GM10847 (cell line): Measurements from ENCODE around the gene VPS26B.

Experiments used
- POLR2A ChIP-seq: IDR thresholded peaks from 2 replicates; pipeline ENCODE4 v1.6.1; 2011; ENCODE audit not compliant: insufficient read length; ENCODE audit errors: extremely low read depth

VPS26B gene

DNA sequence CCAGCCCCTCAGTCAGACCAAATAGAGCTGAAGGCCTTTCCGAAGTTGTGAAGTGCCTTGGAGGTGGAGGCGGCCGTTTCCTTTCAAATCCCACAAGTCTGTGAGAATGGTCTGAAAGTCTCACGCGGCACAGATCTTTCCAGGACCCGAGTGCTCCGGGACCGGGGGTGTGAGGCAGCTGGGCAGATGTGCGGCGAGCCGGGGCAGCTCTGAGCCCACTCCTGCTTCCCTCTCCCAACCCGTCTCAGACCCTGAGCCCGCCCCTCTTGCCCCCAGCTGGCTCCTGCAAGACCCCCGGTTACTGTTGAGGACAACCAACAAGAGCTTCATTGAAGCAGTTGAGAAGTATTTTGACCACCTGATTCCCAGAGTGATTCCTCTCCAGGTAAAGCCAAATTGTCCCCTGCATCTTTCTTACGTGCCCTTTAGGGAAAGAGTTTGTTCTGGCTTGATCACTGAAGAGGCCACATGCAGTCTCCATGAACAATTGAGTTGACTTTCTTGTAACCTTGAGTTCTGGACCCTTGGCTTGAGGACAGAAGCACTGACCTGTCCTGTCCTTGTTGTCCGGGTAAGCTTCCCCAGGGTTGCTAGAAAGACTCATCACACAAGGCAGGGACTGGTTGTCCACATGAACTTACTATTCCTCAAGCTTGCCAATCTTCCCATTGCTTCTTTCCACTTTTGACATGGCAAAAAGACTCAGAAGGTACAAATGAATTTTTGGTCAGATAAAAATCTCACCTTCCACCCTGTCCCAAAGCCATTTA is 59.2 kb downstream of the VPS26B start:
- no peak for TF ChIP-seq POLR2A

DNA sequence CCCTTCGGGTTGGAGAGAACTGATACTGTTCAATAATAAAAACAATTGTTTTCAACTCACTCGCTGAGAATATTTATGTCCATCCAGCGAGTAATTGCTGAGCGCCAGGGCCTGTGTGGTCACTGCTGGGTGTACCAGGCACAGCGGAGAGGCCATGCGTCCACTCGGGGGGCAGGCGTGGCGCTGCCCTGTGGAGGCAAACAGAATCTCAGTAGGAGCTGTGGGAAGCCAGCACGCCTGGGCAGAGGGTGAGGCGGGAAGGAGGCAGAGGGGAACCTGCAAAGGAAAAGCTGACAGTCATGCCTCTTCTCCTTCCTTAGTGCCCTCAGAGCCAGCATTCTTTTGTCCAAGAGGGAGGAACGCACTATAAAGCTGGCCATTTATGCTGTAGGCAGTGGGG is 63.1 kb downstream of the VPS26B start:
- no peak for TF ChIP-seq POLR2A

DNA sequence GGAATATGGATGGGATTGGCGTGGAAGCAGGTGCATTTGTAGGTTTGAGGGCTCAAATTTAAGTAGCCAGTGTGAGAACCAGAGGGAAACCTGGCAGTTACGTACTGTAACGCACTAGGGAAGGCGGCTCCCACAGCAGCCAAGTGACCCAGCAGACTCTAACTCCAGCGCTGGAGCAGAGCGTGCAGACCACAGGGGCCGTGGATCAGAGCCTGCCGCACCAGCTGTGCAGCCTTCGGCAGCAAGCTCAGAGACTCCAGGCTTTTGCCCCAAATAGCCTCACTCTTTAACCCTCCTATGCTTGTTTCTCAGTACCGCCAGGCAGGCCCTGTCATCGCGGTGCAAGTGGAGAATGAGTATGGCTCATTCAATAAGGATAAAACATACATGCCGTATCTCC is 64.0 kb downstream of the VPS26B start:
- no peak for TF ChIP-seq POLR2A

DNA sequence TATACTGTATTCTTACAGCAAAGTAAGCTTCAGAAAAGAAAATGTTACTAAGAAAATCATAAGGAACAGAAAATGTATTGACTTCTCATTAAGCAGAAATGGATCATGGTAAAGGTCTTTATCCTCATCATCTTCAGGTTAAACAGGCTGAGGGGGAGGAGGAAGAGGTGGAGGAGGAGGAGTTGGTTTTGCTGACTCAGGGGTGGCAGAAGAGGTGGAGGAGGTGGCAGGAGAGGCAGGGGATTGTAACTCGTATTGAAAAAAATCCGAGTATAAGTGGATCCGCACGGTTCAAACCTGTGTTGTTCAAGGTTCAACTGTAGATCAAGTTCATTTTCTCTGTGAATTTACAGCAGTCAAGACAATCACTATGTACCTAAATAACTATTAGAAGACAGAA is 64.7 kb downstream of the VPS26B start:
- TF ChIP-seq POLR2A, result no peak

DNA sequence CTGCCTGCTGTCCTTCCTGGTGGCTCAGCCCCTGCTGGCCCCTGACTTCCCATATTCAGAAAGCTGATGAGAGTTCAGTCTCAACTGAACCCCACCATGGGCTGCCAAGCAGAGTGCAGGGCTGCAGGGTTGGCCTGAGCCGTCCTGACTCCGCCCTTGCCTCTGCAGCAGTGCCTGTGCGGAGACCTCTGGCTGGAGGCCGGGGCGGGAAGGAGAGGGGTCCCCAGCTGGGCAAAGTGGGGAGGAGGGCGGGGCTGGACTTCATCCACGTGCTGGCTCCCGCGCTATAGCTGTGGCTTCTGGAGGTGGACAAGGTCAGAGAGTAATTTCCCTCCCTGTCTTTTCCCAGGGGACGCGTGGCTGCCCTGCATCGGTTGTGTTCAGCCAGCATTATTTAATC is 65.3 kb downstream of the VPS26B start:
- TF ChIP-seq POLR2A, result no peak

DNA sequence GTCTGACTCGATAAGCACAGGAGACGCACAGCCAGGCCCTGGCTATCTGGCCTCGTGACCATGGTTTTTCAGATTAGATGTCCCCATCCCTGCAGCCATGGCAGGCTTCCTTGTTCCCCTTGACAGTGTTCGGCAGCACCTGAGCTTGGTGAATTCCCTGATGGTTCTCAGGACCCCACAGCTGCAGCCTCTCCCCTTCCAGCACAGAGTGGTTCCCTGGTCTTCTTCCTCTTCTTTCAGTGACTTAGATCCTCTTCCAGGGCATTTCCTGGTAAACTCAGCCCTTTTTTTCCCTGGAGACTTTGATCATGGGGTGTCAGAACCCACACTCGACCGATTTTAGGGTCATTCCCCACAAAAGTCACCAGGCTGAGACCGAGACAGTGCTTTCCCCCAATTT is 66.2 kb downstream of the VPS26B start:
- TF ChIP-seq POLR2A, result no peak

DNA sequence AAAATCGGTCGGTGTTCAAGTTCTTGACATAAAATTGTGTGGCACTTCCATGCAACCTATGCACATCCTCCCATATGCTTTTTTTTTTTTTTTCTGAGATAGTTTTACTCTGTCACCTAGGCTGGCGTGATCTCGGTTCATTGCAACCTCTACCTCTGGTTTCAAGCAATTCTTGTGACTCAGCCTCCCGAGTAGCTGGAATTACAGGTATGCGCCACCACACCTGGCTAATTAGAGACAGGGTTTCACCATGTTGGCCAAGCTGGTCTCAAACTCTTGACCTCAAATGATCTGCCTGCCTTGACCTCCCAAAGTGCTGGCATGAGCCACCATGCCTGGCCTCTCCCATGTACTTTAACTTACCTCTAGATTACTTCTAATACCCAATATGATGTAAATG is 66.7 kb downstream of the VPS26B start:
- no peak for TF ChIP-seq POLR2A

DNA sequence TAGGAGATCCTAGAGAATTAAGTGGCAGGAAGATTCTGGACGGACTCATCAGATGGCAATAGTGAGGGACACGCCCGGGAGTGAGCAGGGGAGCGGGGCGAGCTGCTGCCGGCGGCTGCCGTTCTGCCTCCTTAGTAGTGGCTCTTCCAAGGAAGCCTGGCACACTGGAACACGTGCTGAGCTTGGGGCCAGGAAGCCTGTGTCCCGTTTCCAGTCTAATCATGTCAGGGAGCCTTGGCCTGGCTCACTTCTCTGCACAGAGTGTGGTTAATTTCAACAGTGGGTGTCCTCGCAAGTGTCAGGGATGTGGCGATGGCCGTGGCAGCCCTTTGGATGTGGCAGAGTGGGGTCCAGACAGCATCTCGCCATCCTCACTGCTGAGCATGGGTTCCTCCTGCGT is 68.2 kb downstream of the VPS26B start:
- no peak for TF ChIP-seq POLR2A

DNA sequence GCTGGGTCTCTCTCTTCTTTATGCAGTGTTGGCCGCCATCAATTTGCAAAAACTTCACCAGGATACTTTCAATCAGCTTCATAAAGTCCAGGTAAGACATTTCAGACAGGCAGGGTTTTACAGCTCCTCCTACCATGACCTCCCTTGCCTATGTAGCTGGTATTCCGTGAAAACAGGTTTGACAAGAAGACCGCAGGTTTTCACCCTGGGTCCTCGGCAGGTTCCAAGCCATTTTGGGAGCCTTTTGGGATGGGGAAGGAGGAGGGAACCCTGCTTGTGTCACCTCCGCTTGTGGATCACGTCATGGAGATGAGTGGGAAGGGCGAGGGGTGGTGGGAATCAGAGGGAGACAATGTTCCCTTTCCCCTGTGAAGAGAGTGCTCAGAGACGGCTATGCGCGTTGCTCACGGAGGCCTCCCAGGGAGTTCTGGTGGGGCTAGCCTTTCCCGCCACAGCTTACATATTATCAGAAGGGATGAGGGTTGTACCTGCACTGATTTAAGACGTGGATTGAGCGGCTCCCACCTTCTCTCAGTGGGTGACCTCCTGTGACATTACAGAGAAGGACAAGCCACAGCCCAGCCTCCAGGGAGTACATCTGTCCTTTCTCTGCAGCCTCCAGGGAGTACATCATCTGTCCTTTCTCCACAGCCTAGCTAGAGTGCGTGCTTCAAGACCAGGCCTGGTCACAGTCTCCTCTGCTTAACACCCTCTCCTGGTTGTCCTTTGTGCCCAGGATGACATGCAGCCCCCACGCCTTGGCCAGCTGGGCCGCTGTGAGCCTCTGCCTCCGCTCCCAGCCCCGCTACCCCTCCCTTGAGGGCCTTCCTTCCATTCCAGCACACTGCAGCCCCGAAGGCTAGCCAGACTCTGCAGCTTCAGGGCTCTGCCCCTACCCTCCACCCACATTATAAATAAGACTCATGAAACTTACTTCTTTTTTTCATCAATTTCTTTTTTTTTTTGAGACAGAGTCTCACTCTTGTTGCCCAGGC is 68.9 kb downstream of the VPS26B start:
- TF ChIP-seq POLR2A, result no peak

DNA sequence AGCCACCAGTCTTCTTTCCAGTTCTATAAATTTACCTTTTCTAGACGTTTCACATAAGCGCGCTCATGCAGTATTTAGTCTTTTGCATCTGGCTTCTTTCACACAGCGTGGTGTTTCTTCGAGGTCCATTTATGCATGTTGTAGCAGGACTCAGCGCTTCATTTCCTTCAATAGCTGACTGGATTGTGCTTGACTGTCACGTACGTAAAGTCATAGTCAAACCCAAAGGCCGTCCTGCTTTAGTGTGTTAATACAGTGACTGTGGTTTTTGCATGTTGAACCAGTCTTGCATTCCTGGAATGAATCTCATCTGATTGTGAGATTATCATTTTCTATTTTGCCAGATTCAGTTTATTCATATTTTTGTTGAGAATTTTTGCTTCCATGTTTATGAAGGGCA is 70.2 kb downstream of the VPS26B start:
- TF ChIP-seq POLR2A, result no peak
